BLaER1 treated with 17β-estradiol and CSF1 and Interleukin-3, amounts not matched to agents 10 nM and 100 nM (cell line): ENCODE measurements around the gene AR.

ENCODE experiments used
- H3K27ac ChIP-seq, 11 experiments: shearing (Covaris generic); formaldehyde crosslinking; 2 replicates each; pipeline ENCODE4 v1.8.1; 2022
- H3K27me3 ChIP-seq, 11 experiments: shearing (Covaris generic); formaldehyde crosslinking; 2 replicates each; pipeline ENCODE4 v1.8.1; 2022
- H3K36me3 ChIP-seq, 11 experiments: shearing (Covaris generic); formaldehyde crosslinking; 2 replicates each; pipeline ENCODE4 v1.8.1; 2022
- H3K4me1 ChIP-seq, 10 experiments: shearing (Covaris generic); formaldehyde crosslinking; 2 replicates each; pipeline ENCODE4 v1.8.1; 2022
- H3K4me2 ChIP-seq, 11 experiments: shearing (Covaris generic); formaldehyde crosslinking; 2 replicates each; pipeline ENCODE4 v1.8.1; 2022
- H3K4me3 ChIP-seq, 10 experiments: shearing (Covaris generic); formaldehyde crosslinking; 2 replicates each; pipeline ENCODE4 v1.8.1; 2022
- H3K9ac ChIP-seq, 11 experiments: shearing (Covaris generic); formaldehyde crosslinking; 2 replicates each; pipeline ENCODE4 v1.8.1; 2022
- H3K9me3 ChIP-seq, 11 experiments: shearing (Covaris generic); formaldehyde crosslinking; replicated peaks in 1 of 11; 2 replicates each; pipeline ENCODE4 v1.8.1; 2022
- H4K20me1 ChIP-seq, 11 experiments: shearing (Covaris generic); formaldehyde crosslinking; 2 replicates each; pipeline ENCODE4 v1.8.1; 2022
- Cebpa-rat ChIP-seq, 11 experiments: shearing (Covaris generic); IDR thresholded peaks; 2 replicates each; pipeline ENCODE4 v1.8.1; 2022

Gene AR

DNA sequence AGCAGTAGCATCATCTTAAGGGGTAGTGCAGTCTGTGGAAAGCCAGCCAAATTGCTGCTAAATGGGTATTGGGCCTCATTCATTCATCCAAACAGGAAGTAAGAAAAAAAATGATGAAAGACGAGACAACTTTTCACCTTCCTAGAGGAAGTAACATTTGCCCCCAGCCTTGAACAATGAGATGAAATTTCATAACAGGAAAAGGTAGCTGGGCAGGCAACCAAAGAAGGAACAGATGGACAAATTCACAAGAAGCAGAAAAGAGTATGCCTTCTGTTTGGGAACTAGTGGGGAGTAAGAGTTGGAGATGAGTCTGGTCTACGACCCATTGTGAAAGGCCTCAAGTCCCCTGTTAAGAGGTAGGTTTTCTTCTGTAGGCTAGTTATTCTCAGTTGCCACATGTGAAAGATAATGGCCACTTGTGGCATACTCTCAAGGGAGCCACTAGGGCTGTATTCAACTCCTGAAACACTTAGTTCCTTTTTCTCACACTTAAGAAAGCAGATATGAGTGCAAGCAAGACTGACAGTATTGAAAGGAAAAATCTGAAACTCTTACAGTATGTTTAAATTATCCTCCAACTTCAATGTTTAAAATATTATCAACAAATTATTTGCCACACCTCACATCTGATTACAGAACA lies 190.4 kb downstream of the AR start:
- Histone ChIP-seq H3K9ac (peak overlapping the region in 6 of 11 experiments; percentile 15 to 55 (median 40); a peak in 10 of 22 replicates), H3K27ac (peak overlapping the region in 10 of 11 experiments; percentile 36 to 77 (median 68); a peak in 18 of 22 replicates), H3K4me1 (peaks cover 19 to 64% (median 42%) of the 10 kb centered on the region in 10 experiments), H3K9me3 (0 out of 22 replicates have a peak, but pooled peaks cover 0 to 10% (median 0%) of the 10 kb centered on the region in 11 experiments), H3K36me3 (peaks cover 0 to 8% (median 0%) of the 10 kb centered on the region in 11 experiments; a peak in 9 of 22 replicates), H3K27me3 (no peaks in the 10 kb centered on the region), H3K4me3 (no peak overlapping the region), H4K20me1 (no peaks in the 10 kb centered on the region), H3K4me2 (peak overlapping the region; percentile 37 to 71 (median 64))
- peak in 2 of 11 experiments; percentile 7 to 18; a peak in 3 of 22 replicates for TF ChIP-seq Cebpa-rat (IDR thresholded peaks at IDR 0.05)

DNA sequence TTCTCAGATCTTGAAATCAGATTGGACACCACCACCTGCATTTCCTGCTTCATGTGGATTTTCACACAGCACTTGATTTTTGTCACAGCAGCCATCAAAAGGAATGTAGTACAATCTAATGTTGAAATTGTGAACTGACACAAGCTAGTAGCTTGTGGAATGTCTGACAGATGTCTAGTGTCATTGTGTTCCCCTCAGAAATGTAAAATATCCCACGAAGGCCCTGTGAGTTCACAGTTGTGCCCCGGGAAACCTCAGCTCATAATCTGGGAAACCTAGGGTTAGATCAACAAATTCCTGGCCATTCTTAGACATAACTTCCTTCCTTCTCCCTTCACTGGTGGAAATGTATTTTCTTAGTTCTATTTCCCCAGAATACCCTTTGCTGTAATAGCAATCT lies 205.7 kb downstream of the AR start:
- Histone ChIP-seq H3K27ac (no peak overlapping the region), H3K9ac (no peak overlapping the region), H3K4me3 (no peak overlapping the region), H4K20me1 (no peaks in the 10 kb centered on the region), H3K4me2 (no peak overlapping the region), H3K4me1 (peaks cover 8 to 16% (median 12%) of the 10 kb centered on the region in 10 experiments), H3K9me3 (peaks cover 5 to 31% (median 15%) of the 10 kb centered on the region in 11 experiments; a peak in 13 of 22 replicates), H3K36me3 (no peaks in the 10 kb centered on the region), H3K27me3 (no peaks in the 10 kb centered on the region)
- no peak for TF ChIP-seq Cebpa-rat (IDR thresholded peaks at IDR 0.05)

DNA sequence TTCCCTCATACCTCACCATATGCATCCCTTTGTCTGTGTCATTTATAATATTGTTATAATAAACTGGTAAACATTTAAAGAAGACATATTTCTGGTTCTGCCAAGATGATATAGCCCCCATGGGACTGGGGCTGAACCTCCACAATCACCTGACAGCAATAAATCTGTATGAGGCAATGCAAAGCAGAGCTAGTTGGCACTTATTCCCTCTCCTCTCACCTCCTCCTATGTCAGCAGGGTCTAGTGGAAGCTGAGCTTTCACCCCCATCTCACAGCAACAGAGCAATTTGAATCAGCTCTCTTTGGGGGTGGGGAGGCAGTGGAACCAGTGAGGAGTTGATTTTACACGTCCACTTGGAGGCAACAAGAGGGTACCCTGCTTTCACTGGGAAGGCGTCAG lies 206.9 kb downstream of the AR start:
- peaks cover 0 to 5% (median under 1%) of the 10 kb centered on the region in 10 experiments; a peak in 6 of 20 replicates for H3K4me1 ChIP-seq
- peaks cover 5 to 31% (median 15%) of the 10 kb centered on the region in 11 experiments; a peak in 13 of 22 replicates for H3K9me3 ChIP-seq
- no peak overlapping the region for H3K9ac ChIP-seq
- no peak overlapping the region for H3K4me2 ChIP-seq
- H4K20me1 ChIP-seq: no peaks in the 10 kb centered on the region
- H3K27me3 ChIP-seq: no peaks in the 10 kb centered on the region
- no peak overlapping the region for H3K4me3 ChIP-seq
- no peaks in the 10 kb centered on the region for H3K36me3 ChIP-seq
- H3K27ac ChIP-seq: no peak overlapping the region
- no peak for TF ChIP-seq Cebpa-rat (IDR thresholded peaks at IDR 0.05)

GRCh38 chrX:67759018-67759417 lies 215.2 kb downstream of the AR start:
- Histone ChIP-seq H4K20me1 (no peaks in the 10 kb centered on the region), H3K27me3 (no peaks in the 10 kb centered on the region), H3K4me3 (no peak overlapping the region), H3K27ac (no peak overlapping the region), H3K9ac (no peak overlapping the region), H3K9me3 (peaks cover 0 to 6% (median 0%) of the 10 kb centered on the region in 11 experiments; a peak in 3 of 22 replicates), H3K4me2 (no peak overlapping the region), H3K4me1 (no peaks in the 10 kb centered on the region), H3K36me3 (no peaks in the 10 kb centered on the region)
- no peak for TF ChIP-seq Cebpa-rat (IDR thresholded peaks at IDR 0.05)

DNA sequence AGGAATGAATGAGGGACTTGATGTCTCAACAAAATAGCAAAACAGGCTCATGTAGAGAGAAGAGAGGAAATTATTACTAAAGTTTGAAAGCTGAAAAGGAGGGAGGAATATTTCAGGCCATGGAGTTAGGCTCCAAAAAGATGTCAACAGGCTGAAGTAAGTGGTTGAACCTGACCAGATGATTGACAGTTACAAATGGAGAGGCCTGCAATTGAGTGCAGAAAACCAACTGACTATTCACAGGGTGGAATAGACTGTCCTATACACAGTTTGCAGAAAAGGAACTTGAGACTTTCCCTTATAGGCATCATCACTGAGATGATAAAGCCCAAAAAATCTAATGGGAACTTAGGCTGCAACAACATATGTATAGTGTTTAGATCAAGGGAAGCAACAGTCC lies 233.3 kb downstream of the AR start:
- no peak overlapping the region for H3K4me3 ChIP-seq
- TF ChIP-seq Cebpa-rat (IDR thresholded peaks at IDR 0.05): no peak

DNA sequence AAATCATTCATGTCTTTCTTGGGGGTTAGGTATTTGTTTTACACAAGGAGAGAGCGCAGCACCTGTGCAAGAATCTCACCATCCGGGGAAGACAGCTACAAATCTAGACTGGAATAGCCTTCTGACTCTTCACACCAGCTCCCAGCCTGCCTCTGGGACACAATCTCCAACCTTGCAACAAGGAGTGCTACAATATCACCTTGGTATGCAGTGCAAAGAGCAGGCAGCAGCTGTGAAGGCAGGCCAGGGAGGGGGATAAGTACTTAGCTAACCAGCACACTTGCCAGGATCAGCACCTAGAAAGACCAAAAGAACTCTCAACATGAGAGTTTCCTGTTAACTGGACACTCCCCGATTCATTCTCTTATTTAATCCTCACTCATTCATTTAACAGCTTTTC lies 235.3 kb downstream of the AR start:
- Histone ChIP-seq H3K9me3 (peaks cover 6 to 33% (median 20%) of the 10 kb centered on the region in 11 experiments; a peak in 21 of 22 replicates), H3K4me3 (0 out of 20 replicates have a peak overlapping the region, but pooled peaks of 1 of the 10 experiments have one; percentile 27), H4K20me1 (no peaks in the 10 kb centered on the region), H3K36me3 (no peaks in the 10 kb centered on the region), H3K27me3 (no peaks in the 10 kb centered on the region), H3K9ac (peak overlapping the region in 6 of 11 experiments; percentile 17 to 76 (median 46); a peak in 5 of 22 replicates), H3K4me1 (peaks cover 36 to 76% (median 57%) of the 10 kb centered on the region in 10 experiments), H3K27ac (peak overlapping the region; percentile 75 to 91 (median 90); a peak in 21 of 22 replicates), H3K4me2 (peak overlapping the region; percentile 71 to 93 (median 80))
- no peak for TF ChIP-seq Cebpa-rat (IDR thresholded peaks at IDR 0.05)

More for the DNA sequence above, 233.3 kb downstream of the AR start:
- Histone ChIP-seq H4K20me1 (no peaks in the 10 kb centered on the region), H3K9me3 (peaks cover 15 to 36% (median 27%) of the 10 kb centered on the region in 11 experiments), H3K36me3 (no peaks in the 10 kb centered on the region), H3K4me1 (peaks cover 33 to 67% (median 50%) of the 10 kb centered on the region in 10 experiments), H3K4me2 (peak overlapping the region in 5 of 11 experiments; percentile 24 to 88 (median 44); a peak in 8 of 22 replicates), H3K9ac (no peak overlapping the region), H3K27me3 (no peaks in the 10 kb centered on the region), H3K27ac (no peak overlapping the region)
